GM18519 (cell line): Measurements from ENCODE around the gene PPIL3.
"Not testable (repeated sequence)": the region's sequence is repeated elsewhere in the genome, so short reads cannot be mapped to it uniquely, and the experiment has no call there.

Experiments
- ATAC-seq: cut with Tn5 transposase; IDR thresholded peaks from one replicate; pipeline ENCODE4 v1.9.1; 2021; ENCODE audit warnings: mild to moderate bottlenecking, moderate library complexity; ENCODE audit not compliant: unreplicated experiment, low FRiP score

Gene PPIL3

GRCh38 chr2:200888704-200889625 lies at the start of gene PPIL3, which contains the start of gene NIF3L1:
Gene PPIL3 (minus strand): TSS chr2:200889077. CDS start chr2:200887615, 1,462 bp downstream.
Gene NIF3L1 (plus strand): TSS chr2:200889371. CDS start chr2:200891944, 2,573 bp downstream.
- ATAC-seq: peak; percentile 79

- ATAC-seq: no peak
Observed at GRCh38 chr2:200930947-200931626, 42.2 kb upstream of the PPIL3 start.

- no peak for ATAC-seq
Observed at GRCh38 chr2:200929334-200930249, 40.7 kb upstream of the PPIL3 start.

- no peak for ATAC-seq
Observed at GRCh38 chr2:200922439-200922838, 33.6 kb upstream of the PPIL3 start.

GRCh38 chr2:200913654-200914053 lies 24.8 kb upstream of the PPIL3 start:
- no peak for ATAC-seq

- no peak for ATAC-seq
Observed at GRCh38 chr2:200909958-200910357, 21.1 kb upstream of the PPIL3 start.

- no peak for ATAC-seq
Observed at GRCh38 chr2:200905618-200906296, 16.9 kb upstream of the PPIL3 start.

GRCh38 chr2:200901459-200902072 lies 12.7 kb upstream of the PPIL3 start:
- peak; percentile 93 for ATAC-seq

GRCh38 chr2:200899482-200899881 lies 10.6 kb upstream of the PPIL3 start:
- ATAC-seq: no peak

GRCh38 chr2:200881715-200882249 lies 7.1 kb downstream of the PPIL3 start:
- not testable (repeated sequence) for ATAC-seq

GRCh38 chr2:200878289-200878880 lies 10.5 kb downstream of the PPIL3 start:
- ATAC-seq: no peak

- no peak for ATAC-seq
Observed at GRCh38 chr2:200877443-200877842, 11.4 kb downstream of the PPIL3 start.

GRCh38 chr2:200873560-200873959 lies 15.3 kb downstream of the PPIL3 start:
- ATAC-seq: no peak

GRCh38 chr2:200871151-200871550 lies 17.7 kb downstream of the PPIL3 start:
- no peak for ATAC-seq

- ATAC-seq: no peak
Observed at GRCh38 chr2:200869014-200869413, 19.9 kb downstream of the PPIL3 start.

GRCh38 chr2:200864176-200865034 lies 24.5 kb downstream of the PPIL3 start, which contains the start of gene CLK1:
Gene CLK1 (minus strand): TSS chr2:200864658. CDS start chr2:200861862, 2,796 bp downstream.
- peak; percentile 70 for ATAC-seq

- ATAC-seq: no peak
Observed at GRCh38 chr2:200863782-200864175, 25.1 kb downstream of the PPIL3 start.

GRCh38 chr2:200862532-200863000 lies 26.3 kb downstream of the PPIL3 start:
- ATAC-seq: no peak
